Measurements from ENCODE around the gene PRKCH.

PRKCH gene

GRCh38 chr14:61478971-61479473 is 157.6 kb downstream of the PRKCH start:
- TF ChIP-seq GABPA (IDR thresholded peaks at IDR 0.05; ENCODE audit: low read depth): no peak
- Histone ChIP-seq H3K4me3 (replicated peaks; ENCODE audit: insufficient read depth, low read length) (no peak overlapping the region), H3K27ac (replicated peaks) (peak overlapping the region; percentile 95), H3K27me3 (ENCODE audit: insufficient read depth, poor library complexity, severe bottlenecking) (no peaks in the 10 kb centered on the region)
- DNase-seq (ENCODE audit: low read depth in 1 of 2, low spot score in 1 of 2): no peak

- Histone ChIP-seq H3K4me3 (replicated peaks; ENCODE audit: insufficient read depth, low read length) (no peak overlapping the region), H3K27me3 (ENCODE audit: insufficient read depth, poor library complexity, severe bottlenecking) (no peaks in the 10 kb centered on the region), H3K27ac (replicated peaks) (peak overlapping the region; percentile 95; the same call in 1 of the 2 replicates)
- DNase-seq (ENCODE audit: low read depth in 1 of 2, low spot score in 1 of 2): no peak
- TF ChIP-seq REST (IDR thresholded peaks at IDR 0.05; ENCODE audit: insufficient replicate concordance, low read depth) (no peak), GABPA (IDR thresholded peaks at IDR 0.05; ENCODE audit: low read depth) (no peak), SPI1 (IDR thresholded peaks at IDR 0.05; ENCODE audit: borderline replicate concordance, low read depth) (no peak), POLR2AphosphoS5 (IDR thresholded peaks at IDR 0.05; ENCODE audit: low read depth) (no peak), CTCF (IDR thresholded peaks at IDR 0.05; ENCODE audit: insufficient read depth, low read length) (no peak)
Measured at GRCh38 chr14:61479746-61480502, 158.5 kb downstream of the PRKCH start.

GRCh38 chr14:61480704-61481285 is 159.4 kb downstream of the PRKCH start:
- TF ChIP-seq GABPA (IDR thresholded peaks at IDR 0.05; ENCODE audit: low read depth) (no peak), SPI1 (IDR thresholded peaks at IDR 0.05; ENCODE audit: borderline replicate concordance, low read depth) (no peak), CTCF (IDR thresholded peaks at IDR 0.05; ENCODE audit: insufficient read depth, low read length) (no peak), REST (IDR thresholded peaks at IDR 0.05; ENCODE audit: insufficient replicate concordance, low read depth) (no peak), POLR2AphosphoS5 (IDR thresholded peaks at IDR 0.05; ENCODE audit: low read depth) (no peak)
- H3K27me3 ChIP-seq (ENCODE audit: insufficient read depth, poor library complexity, severe bottlenecking): no peaks in the 10 kb centered on the region
- no peak overlapping the region for H3K27ac ChIP-seq (replicated peaks)
- H3K4me3 ChIP-seq (replicated peaks; ENCODE audit: insufficient read depth, low read length): no peak overlapping the region
- no peak for DNase-seq (ENCODE audit: low read depth in 1 of 2, low spot score in 1 of 2)

GRCh38 chr14:61481701-61482100 is 160.3 kb downstream of the PRKCH start:
- no peak for DNase-seq (ENCODE audit: low read depth in 1 of 2, low spot score in 1 of 2)
- Histone ChIP-seq H3K4me3 (replicated peaks; ENCODE audit: insufficient read depth, low read length) (no peak overlapping the region), H3K27me3 (ENCODE audit: insufficient read depth, poor library complexity, severe bottlenecking) (no peaks in the 10 kb centered on the region), H3K27ac (replicated peaks) (no peak overlapping the region)
- no peak for TF ChIP-seq POLR2AphosphoS5 (IDR thresholded peaks at IDR 0.05; ENCODE audit: low read depth)
- TF ChIP-seq REST (IDR thresholded peaks at IDR 0.05; ENCODE audit: insufficient replicate concordance, low read depth): no peak
- no peak for TF ChIP-seq SPI1 (IDR thresholded peaks at IDR 0.05; ENCODE audit: borderline replicate concordance, low read depth)
- no peak for TF ChIP-seq CTCF (IDR thresholded peaks at IDR 0.05; ENCODE audit: insufficient read depth, low read length)
- TF ChIP-seq GABPA (IDR thresholded peaks at IDR 0.05; ENCODE audit: low read depth): no peak
